GM12801 (cell line): ENCODE measurements around the gene CPED1.

ENCODE experiments used
- CTCF ChIP-seq: IDR thresholded peaks from one replicate; pipeline ENCODE4 v1.5.1; 2011; ENCODE audit warnings: control low read depth; ENCODE audit not compliant: insufficient read length; ENCODE audit errors: extremely low read depth

Gene CPED1

GRCh38 chr7:121005996-121006584 lies 17.6 kb downstream of the CPED1 start:
- TF ChIP-seq CTCF: no peak

GRCh38 chr7:121006711-121007315 lies 18.3 kb downstream of the CPED1 start:
- TF ChIP-seq CTCF: no peak

GRCh38 chr7:121008816-121009215 lies 20.3 kb downstream of the CPED1 start:
- no peak for TF ChIP-seq CTCF

- TF ChIP-seq CTCF: no peak
Observed at GRCh38 chr7:121011401-121011800, 22.9 kb downstream of the CPED1 start.

- no peak for TF ChIP-seq CTCF
Observed at GRCh38 chr7:121012170-121012874, 23.8 kb downstream of the CPED1 start.

GRCh38 chr7:121012919-121013318 lies 24.4 kb downstream of the CPED1 start:
- TF ChIP-seq CTCF: no peak

GRCh38 chr7:121015560-121015959 lies 27.0 kb downstream of the CPED1 start:
- TF ChIP-seq CTCF: no peak
